Gastroesophageal sphincter (tissue), 4 donors: Measurements from ENCODE around the gene TFEB. TPM values are rescaled to one million over a fixed set of nuclear protein-coding genes. Genes with fewer than 3 reads are reported as not detected.

ENCODE experiments used
- ATAC-seq: fragments of 150-250 bp; one replicate; pipeline ENCODE4 v1.9.1; 2016; ENCODE audit warnings: mild to moderate bottlenecking, moderate library complexity
- H3K27ac ChIP-seq, 4 donors: fragments of 200-600 bp; sonication (generic) in 3 of 4; 1 replicate in 3 of 4; 2 replicates in 1 of 4; pipeline ENCODE4 v1.5.1; 2016 to 2019
- H3K27me3 ChIP-seq: fragments of 200-600 bp; sonication (generic); one replicate; pipeline ENCODE4 v1.5.1; 2019
- H3K36me3 ChIP-seq, 2 donors: fragments of 200-600 bp; sonication (generic); one replicate each; pipeline ENCODE4 v1.5.1; 2019; ENCODE audit warnings: control low read depth in 1 of 2
- H3K4me1 ChIP-seq, 3 donors: fragments of 200-600 bp; sonication (generic); 1 replicate in 2 of 3; 2 replicates in 1 of 3; pipeline ENCODE4 v1.5.1; 2016 to 2019; ENCODE audit warnings: control low read depth in 2 of 3
- H3K4me3 ChIP-seq, 2 donors: fragments of 200-600 bp; sonication (generic); one replicate each; pipeline ENCODE4 v1.5.1; 2019; ENCODE audit warnings: mild to moderate bottlenecking in 1 of 2, moderate library complexity in 1 of 2
- H3K9me3 ChIP-seq, 3 donors: fragments of 200-600 bp; sonication (generic); one replicate each; pipeline ENCODE4 v1.5.1; 2017 to 2019; ENCODE audit warnings: control low read depth in 2 of 3
- CTCF ChIP-seq, 4 experiments: fragments of 200-600 bp in 2 of 4; fragments of 450-650 bp in 2 of 4; sonication (generic) in 1 of 4; IDR thresholded peaks; one replicate each; pipeline ENCODE4 v1.5.1; 2017 to 2019; ENCODE audit warnings: antibody characterized with exemption in 4 of 4, mild to moderate bottlenecking in 2 of 4, moderate library complexity in 2 of 4
- EP300 ChIP-seq: sonication (generic); formaldehyde crosslinking; IDR thresholded peaks from one replicate; pipeline ENCODE4 v1.6.1; 2017; ENCODE audit warnings: antibody characterized with exemption, mild to moderate bottlenecking
- POLR2A ChIP-seq, 2 donors: fragments of 450-650 bp; IDR thresholded peaks; one replicate each; pipeline ENCODE4 v1.6.1; 2017; ENCODE audit warnings: antibody characterized with exemption in 2 of 2, mild to moderate bottlenecking in 2 of 2, moderate library complexity in 1 of 2
- POLR2AphosphoS5 ChIP-seq: sonication (generic); formaldehyde crosslinking; IDR thresholded peaks from one replicate; pipeline ENCODE4 v1.6.1; 2017; ENCODE audit warnings: antibody characterized with exemption
- WGBS, 2 donors: methylation state at CpG; one replicate each; pipeline ENCODE4 v1.1.5; 2018; ENCODE audit warnings: low coverage in 1 of 2; 5-methylcytosine and 5-hydroxymethylcytosine counted together
- total RNA-seq, 4 donors: library from RNA; depleted of rRNA; stranded (reverse); fragments of >200 nt; gene quantifications; one replicate each; pipeline ENCODE4 v1.1.0, GENCODE V29; 2016

Gene TFEB
- total RNA-seq, 4 donors from 2014 or later: 16.6 to 42.8 (median 26.1) TPM

- WGBS, 2 donors: 71 to 91% methylated on average over 2 of the region's 2 CpGs
- H3K4me1 ChIP-seq: peaks cover 0 to 91% (median 64%) of the 10 kb centered on the region in 3 donors
- no peaks in the 10 kb centered on the region for H3K36me3 ChIP-seq
- no peaks in the 10 kb centered on the region for H3K27me3 ChIP-seq
- H3K9me3 ChIP-seq: no peaks in the 10 kb centered on the region
- no peak for TF ChIP-seq CTCF (IDR thresholded peaks at IDR 0.05)
- no peak for TF ChIP-seq POLR2A (IDR thresholded peaks at IDR 0.05)
- no peak for TF ChIP-seq EP300
- TF ChIP-seq POLR2AphosphoS5: no peak
- ATAC-seq: no peak
- no peak overlapping the region for H3K4me3 ChIP-seq
- no peak overlapping the region for H3K27ac ChIP-seq
These were observed 26.0 kb downstream of the TFEB start for GRCh38 chr6:41709375-41709774.

- no peak overlapping the region for H3K4me3 ChIP-seq
- H3K9me3 ChIP-seq: no peaks in the 10 kb centered on the region
- H3K27ac ChIP-seq: peak overlapping the region in 1 of 4 donors; percentile 86
- no peak for ATAC-seq
- WGBS, 2 donors: 80 to 86% methylated on average over 3 of the region's 3 CpGs
- H3K27me3 ChIP-seq: no peaks in the 10 kb centered on the region
- no peaks in the 10 kb centered on the region for H3K36me3 ChIP-seq
- H3K4me1 ChIP-seq: peaks cover 0 to 91% (median 61%) of the 10 kb centered on the region in 3 donors
- TF ChIP-seq EP300 (no peak), CTCF (IDR thresholded peaks at IDR 0.05) (no peak), POLR2A (IDR thresholded peaks at IDR 0.05) (no peak), POLR2AphosphoS5 (no peak)
These were observed 26.6 kb downstream of the TFEB start for GRCh38 chr6:41708856-41709255.

- TF ChIP-seq POLR2A (IDR thresholded peaks at IDR 0.05): no peak
- TF ChIP-seq EP300: no peak
- no peak for TF ChIP-seq POLR2AphosphoS5
- Histone ChIP-seq H3K27me3 (no peaks in the 10 kb centered on the region), H3K4me3 (no peak overlapping the region), H3K36me3 (peaks cover 0 to 4% of the 10 kb centered on the region in 2 donors), H3K9me3 (no peaks in the 10 kb centered on the region), H3K4me1 (peaks cover 0 to 91% (median 49%) of the 10 kb centered on the region in 3 donors), H3K27ac (peak overlapping the region in 3 of 4 donors; percentile 75 to 91 (median 86))
- 63 to 68% methylated on average over 3 to 12 of the region's 14 CpGs for WGBS, 2 donors
- no peak for ATAC-seq
These were observed 27.7 kb downstream of the TFEB start for GRCh38 chr6:41707565-41708200.

- Histone ChIP-seq H3K9me3 (no peaks in the 10 kb centered on the region), H3K27ac (peak overlapping the region; percentile 50 to 91 (median 80)), H3K4me3 (no peak overlapping the region), H3K27me3 (no peaks in the 10 kb centered on the region), H3K4me1 (peaks cover 0 to 86% (median 45%) of the 10 kb centered on the region in 3 donors), H3K36me3 (peaks cover 0 to 5% of the 10 kb centered on the region in 2 donors)
- no peak for TF ChIP-seq CTCF (IDR thresholded peaks at IDR 0.05)
- TF ChIP-seq EP300: no peak
- no peak for TF ChIP-seq POLR2AphosphoS5
- no peak for TF ChIP-seq POLR2A (IDR thresholded peaks at IDR 0.05)
- ATAC-seq: peak; percentile 66
- no CpG with 5 or more reads among the region's 9 CpGs for WGBS, 2 donors
These were observed 28.4 kb downstream of the TFEB start for GRCh38 chr6:41706876-41707564.

- ATAC-seq: peak; percentile 90
- Histone ChIP-seq H3K9me3 (no peaks in the 10 kb centered on the region), H3K27ac (peak overlapping the region; percentile 50 to 91 (median 80)), H3K4me3 (peak overlapping the region in 1 of 2 donors; percentile 6), H3K27me3 (no peaks in the 10 kb centered on the region), H3K4me1 (peaks cover 0 to 81% (median 39%) of the 10 kb centered on the region in 3 donors), H3K36me3 (peaks cover 0 to 5% of the 10 kb centered on the region in 2 donors)
- no CpG with 5 or more reads among the region's 15 CpGs for WGBS, 2 donors
- TF ChIP-seq EP300 (no peak), POLR2AphosphoS5 (peak; percentile 27), CTCF (IDR thresholded peaks at IDR 0.05) (peak in 3 of 4 experiments; percentile 78 to 86 (median 79))
These were observed 29.2 kb downstream of the TFEB start for GRCh38 chr6:41705996-41706835.
